GM19240 (cell line): ENCODE results near the gene PROCA1.

Experiments
- DNase-seq: peaks from one replicate; pipeline ENCODE4 v3.0.0; 2011; ENCODE audit warnings: low spot score; ENCODE audit not compliant: insufficient read length

PROCA1 gene

GRCh38 chr17:28710861-28711722 lies 596 bp downstream of the PROCA1 start:
- DNase-seq, result peak; percentile 91

- DNase-seq, result no peak
These were observed 4.4 kb downstream of the PROCA1 start for GRCh38 chr17:28707339-28707720.

GRCh38 chr17:28706471-28707338 lies 5.0 kb downstream of the PROCA1 start:
- no peak for DNase-seq

GRCh38 chr17:28705728-28706334 lies 5.9 kb downstream of the PROCA1 start:
- DNase-seq, result no peak

GRCh38 chr17:28705074-28705659 lies 6.5 kb downstream of the PROCA1 start:
- no peak for DNase-seq

- no peak for DNase-seq
These were observed 7.3 kb downstream of the PROCA1 start for GRCh38 chr17:28704219-28704858.

- no peak for DNase-seq
These were observed 8.0 kb downstream of the PROCA1 start for GRCh38 chr17:28703552-28704218.

- DNase-seq, result no peak
These were observed 8.9 kb downstream of the PROCA1 start for GRCh38 chr17:28702752-28703150.

- DNase-seq, result no peak
These were observed 9.5 kb downstream of the PROCA1 start for GRCh38 chr17:28702026-28702751.

- DNase-seq, result no peak
These were observed 10.7 kb downstream of the PROCA1 start for GRCh38 chr17:28700830-28701492.

GRCh38 chr17:28700278-28700677 lies 11.4 kb downstream of the PROCA1 start:
- DNase-seq, result no peak

- no peak for DNase-seq
These were observed 13.3 kb downstream of the PROCA1 start for GRCh38 chr17:28698253-28698941.

- no peak for DNase-seq
These were observed 17.8 kb downstream of the PROCA1 start for GRCh38 chr17:28693869-28694268.

GRCh38 chr17:28689011-28689410 lies 22.7 kb downstream of the PROCA1 start:
- DNase-seq, result no peak

- DNase-seq, result no peak
These were observed 23.2 kb downstream of the PROCA1 start for GRCh38 chr17:28688481-28688880.

GRCh38 chr17:28686296-28686695 lies 25.4 kb downstream of the PROCA1 start:
- no peak for DNase-seq

- no peak for DNase-seq
These were observed 26.3 kb downstream of the PROCA1 start for GRCh38 chr17:28685366-28685765.

- DNase-seq, result no peak
These were observed 26.7 kb downstream of the PROCA1 start for GRCh38 chr17:28684963-28685362.

GRCh38 chr17:28682655-28683054 lies 29.0 kb downstream of the PROCA1 start:
- DNase-seq, result no peak
